Hematopoietic multipotent progenitor cell treated with erythropoietin and hydrocortisone succinate and interleukin-3 and kit ligand, for 8 days (in vitro differentiated cells): ENCODE results near the gene HS3ST5.
"Not testable (repeated sequence)": the region's sequence is repeated elsewhere in the genome, so short reads cannot be mapped to it uniquely, and the experiment has no call there.

Experiments used
- DNase-seq: peaks from one replicate; pipeline ENCODE4 v3.0.0-alpha.2; 2015

The HS3ST5 gene

GRCh38 chr6:114033606-114034005 is 309.2 kb downstream of the HS3ST5 start:
- DNase-seq: no peak

GRCh38 chr6:114032721-114033120 is 310.1 kb downstream of the HS3ST5 start:
- no peak for DNase-seq

- DNase-seq: no peak
Measured at GRCh38 chr6:114030767-114031166, 312.1 kb downstream of the HS3ST5 start.

GRCh38 chr6:114024746-114025145 is 318.1 kb downstream of the HS3ST5 start:
- no peak for DNase-seq

- DNase-seq: no peak
Measured at GRCh38 chr6:114020196-114020595, 322.6 kb downstream of the HS3ST5 start.

GRCh38 chr6:114017146-114017545 is 325.7 kb downstream of the HS3ST5 start:
- not testable (repeated sequence) for DNase-seq

GRCh38 chr6:114014106-114014505 is 328.7 kb downstream of the HS3ST5 start:
- DNase-seq: not testable (repeated sequence)

GRCh38 chr6:114011486-114011885 is 331.3 kb downstream of the HS3ST5 start:
- DNase-seq: not testable (repeated sequence)

- DNase-seq: no peak
Measured at GRCh38 chr6:114010540-114010939, 332.3 kb downstream of the HS3ST5 start.

GRCh38 chr6:114009192-114009591 is 333.6 kb downstream of the HS3ST5 start:
- DNase-seq: no peak

- DNase-seq: no peak
Measured at GRCh38 chr6:114008331-114008730, 334.5 kb downstream of the HS3ST5 start.

GRCh38 chr6:114007516-114007915 is 335.3 kb downstream of the HS3ST5 start:
- no peak for DNase-seq
